WTC11 (cell line): Measurements from ENCODE around the gene NPTX1. TPM values are rescaled to one million over a fixed set of nuclear protein-coding genes. Genes with fewer than 3 reads are reported as not detected.

Experiments
- ATAC-seq: fragments of 200-7000 bp; cut with Tn5 transposase; 2 replicates; pipeline ENCODE4 v1.10.0; 2021; ENCODE audit warnings: mild to moderate bottlenecking, moderate library complexity
- CTCF ChIA-PET: fragments of 300-600 bp; sonication (Branson Sonifier 250); formaldehyde crosslinking; loops from one replicate; lab custom pipeline; 2021; ENCODE audit warnings: antibody characterized with exemption; lab: Charles Lee
- POLR2A ChIA-PET: fragments of 350-600 bp; sonication (Branson Sonifier 250); formaldehyde crosslinking; loops from one replicate; lab custom pipeline; 2021; ENCODE audit warnings: antibody characterized with exemption; lab: Charles Lee
- DNase-seq: peaks from one replicate; pipeline ENCODE4 v3.0.0; 2021; ENCODE audit warnings: low spot score
- H3K27ac Mint-ChIP-seq: 2 replicates; pipeline ENCODE4 v1.8.0; 2021; ENCODE audit warnings: mixed read lengths
- H3K27me3 Mint-ChIP-seq: 2 replicates; pipeline ENCODE4 v1.8.0; 2021; ENCODE audit warnings: low read depth, mild to moderate bottlenecking, moderate library complexity, mixed read lengths
- H3K36me3 Mint-ChIP-seq: 2 replicates; pipeline ENCODE4 v1.8.0; 2021; ENCODE audit warnings: mixed read lengths
- H3K4me1 Mint-ChIP-seq: 2 replicates; pipeline ENCODE4 v1.8.0; 2022; ENCODE audit warnings: mixed read lengths
- H3K4me3 Mint-ChIP-seq: 2 replicates; pipeline ENCODE4 v1.8.0; 2021; ENCODE audit warnings: mild to moderate bottlenecking, moderate library complexity, mixed read lengths
- H3K9me3 Mint-ChIP-seq: 2 replicates; pipeline ENCODE4 v1.8.0; 2021; ENCODE audit warnings: mixed read lengths
- ATF6 ChIP-seq: sonication (generic); formaldehyde crosslinking; IDR thresholded peaks from 2 replicates; pipeline ENCODE4 v1.8.1; 2023; ENCODE audit warnings: mild to moderate bottlenecking, missing genetic modification reagents
- CBFB ChIP-seq: sonication (generic); formaldehyde crosslinking; IDR thresholded peaks from 2 replicates; pipeline ENCODE4 v1.8.1; 2022; ENCODE audit warnings: mild to moderate bottlenecking, low read depth, missing genetic modification reagents
- CREM ChIP-seq: sonication (generic); formaldehyde crosslinking; IDR thresholded peaks from 2 replicates; pipeline ENCODE4 v1.8.1; 2022; ENCODE audit warnings: mild to moderate bottlenecking, missing genetic modification reagents, moderate library complexity
- E2F5 ChIP-seq: sonication (generic); formaldehyde crosslinking; IDR thresholded peaks from 2 replicates; pipeline ENCODE4 v1.8.1; 2022; ENCODE audit warnings: mild to moderate bottlenecking, moderate library complexity, missing genetic modification reagents
- ESRRA ChIP-seq: sonication (generic); formaldehyde crosslinking; IDR thresholded peaks from 2 replicates; pipeline ENCODE4 v1.8.1; 2022; ENCODE audit warnings: mild to moderate bottlenecking, missing genetic modification reagents, borderline replicate concordance
- ETV6 ChIP-seq: sonication (generic); formaldehyde crosslinking; IDR thresholded peaks from 2 replicates; pipeline ENCODE4 v1.8.1; 2022; ENCODE audit warnings: mild to moderate bottlenecking, missing genetic modification reagents
- GTF2I ChIP-seq: fragments of 250-450 bp; sonication (Bioruptor Pico); conservative IDR thresholded peaks from 2 replicates; pipeline ENCODE4 v1.4.0; 2021; ENCODE audit warnings: mild to moderate bottlenecking
- JUN ChIP-seq: sonication (generic); formaldehyde crosslinking; IDR thresholded peaks from 2 replicates; pipeline ENCODE4 v1.8.0; 2023; ENCODE audit warnings: mild to moderate bottlenecking, missing genetic modification reagents
- NFYB ChIP-seq: sonication (generic); formaldehyde crosslinking; conservative IDR thresholded peaks from 2 replicates; pipeline ENCODE4 v1.8.0; 2022; ENCODE audit warnings: low read depth, missing genetic modification reagents
- RORB ChIP-seq: fragments of 250-450 bp; sonication (Bioruptor Pico); IDR thresholded peaks from 2 replicates; pipeline ENCODE4 v1.9.0; 2021; ENCODE audit warnings: mild to moderate bottlenecking
- SMAD4 ChIP-seq: sonication (generic); formaldehyde crosslinking; IDR thresholded peaks from 2 replicates; pipeline ENCODE4 v1.8.0; 2022; ENCODE audit warnings: mild to moderate bottlenecking, missing genetic modification reagents
- ZBTB21 ChIP-seq: sonication (generic); formaldehyde crosslinking; IDR thresholded peaks from 2 replicates; pipeline ENCODE4 v1.8.1; 2023; ENCODE audit warnings: mild to moderate bottlenecking, missing genetic modification reagents, borderline replicate concordance
- ZNF219 ChIP-seq: sonication (generic); formaldehyde crosslinking; IDR thresholded peaks from 2 replicates; pipeline ENCODE4 v1.8.0; 2023; ENCODE audit warnings: missing genetic modification reagents, mild to moderate bottlenecking, borderline replicate concordance
- ZNF232 ChIP-seq: sonication (generic); formaldehyde crosslinking; IDR thresholded peaks from 2 replicates; pipeline ENCODE4 v1.8.0; 2022; ENCODE audit warnings: mild to moderate bottlenecking, missing genetic modification reagents
- ZNF317 ChIP-seq: sonication (generic); formaldehyde crosslinking; IDR thresholded peaks from 2 replicates; pipeline ENCODE4 v1.8.1; 2023; ENCODE audit warnings: low read depth, mild to moderate bottlenecking, moderate library complexity, missing genetic modification reagents, borderline replicate concordance
- ZNF423 ChIP-seq: fragments of 250-450 bp; sonication (Bioruptor Pico); IDR thresholded peaks from 2 replicates; pipeline ENCODE4 v2.1.2; 2022; ENCODE audit warnings: mild to moderate bottlenecking, moderate library complexity
- ZNF671 ChIP-seq: fragments of 250-450 bp; sonication (Bioruptor Pico); IDR thresholded peaks from 2 replicates; pipeline ENCODE4 v1.8.0; 2021; ENCODE audit warnings: mild to moderate bottlenecking
- total RNA-seq: library from RNA; stranded (reverse); gene quantifications from 3 replicates; pipeline ENCODE4 v1.2.3, GENCODE V29; 2021
- TF ChIP-seq, protein P1 (sequence below): sonication (generic); formaldehyde crosslinking; IDR thresholded peaks from 2 replicates; pipeline ENCODE4 v1.8.0; 2022; ENCODE audit warnings: mild to moderate bottlenecking, missing genetic modification reagents
- TF ChIP-seq, protein P2 (sequence below): sonication (generic); formaldehyde crosslinking; IDR thresholded peaks from 2 replicates; pipeline ENCODE4 v1.8.1; 2022; ENCODE audit warnings: missing genetic modification reagents, borderline replicate concordance
- TF ChIP-seq, protein P3 (sequence below): sonication (generic); formaldehyde crosslinking; IDR thresholded peaks from 2 replicates; pipeline ENCODE4 v1.8.0; 2023; ENCODE audit warnings: mild to moderate bottlenecking, missing genetic modification reagents
- TF ChIP-seq, protein P4 (sequence below): fragments of 250-450 bp; sonication (Bioruptor Pico); IDR thresholded peaks from 2 replicates; pipeline ENCODE4 v1.9.0; 2021; ENCODE audit warnings: mild to moderate bottlenecking

The NPTX1 gene
- total RNA-seq, 1 experiment from 2014 or later: 15.1 TPM

GRCh38 chr17:80446645-80447405 lies 29.6 kb downstream of the NPTX1 start (continued):
- TF ChIP-seq ATF6 (CRISPR knock-in tag) (no peak), CBFB (CRISPR knock-in tag) (no peak), CREM (CRISPR knock-in tag) (no peak), ZNF317 (CRISPR knock-in tag) (no peak), RORB (CRISPR knock-in tag) (no peak), E2F5 (no peak), ZNF232 (no peak), NFYB (CRISPR knock-in tag) (no peak), ZNF671 (CRISPR knock-in tag) (no peak)
- TF ChIP-seq, protein P1, sequence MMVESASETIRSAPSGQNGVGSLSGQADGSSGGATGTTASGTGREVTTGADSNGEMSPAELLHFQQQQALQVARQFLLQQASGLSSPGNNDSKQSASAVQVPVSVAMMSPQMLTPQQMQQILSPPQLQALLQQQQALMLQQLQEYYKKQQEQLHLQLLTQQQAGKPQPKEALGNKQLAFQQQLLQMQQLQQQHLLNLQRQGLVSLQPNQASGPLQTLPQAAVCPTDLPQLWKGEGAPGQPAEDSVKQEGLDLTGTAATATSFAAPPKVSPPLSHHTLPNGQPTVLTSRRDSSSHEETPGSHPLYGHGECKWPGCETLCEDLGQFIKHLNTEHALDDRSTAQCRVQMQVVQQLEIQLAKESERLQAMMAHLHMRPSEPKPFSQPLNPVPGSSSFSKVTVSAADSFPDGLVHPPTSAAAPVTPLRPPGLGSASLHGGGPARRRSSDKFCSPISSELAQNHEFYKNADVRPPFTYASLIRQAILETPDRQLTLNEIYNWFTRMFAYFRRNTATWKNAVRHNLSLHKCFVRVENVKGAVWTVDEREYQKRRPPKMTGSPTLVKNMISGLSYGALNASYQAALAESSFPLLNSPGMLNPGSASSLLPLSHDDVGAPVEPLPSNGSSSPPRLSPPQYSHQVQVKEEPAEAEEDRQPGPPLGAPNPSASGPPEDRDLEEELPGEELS (CRISPR knock-in tag): no peak
- TF ChIP-seq, all 79 proteins: peak for 0

- no peak overlapping the region for H3K27ac Mint-ChIP-seq
- no peak overlapping the region for H3K4me3 Mint-ChIP-seq
- peaks cover 8% of the 10 kb centered on the region for H3K27me3 Mint-ChIP-seq
- DNase-seq (no peak), ATAC-seq (no peak)
- H3K4me1 Mint-ChIP-seq: no peaks in the 10 kb centered on the region; the same call in 1 of the 2 replicates
- ChIA-PET POLR2A (no interaction called here), CTCF (no interaction called here)
- no peaks in the 10 kb centered on the region for H3K9me3 Mint-ChIP-seq
- no peaks in the 10 kb centered on the region for H3K36me3 Mint-ChIP-seq
- TF ChIP-seq JUN (CRISPR knock-in tag) (no peak), SMAD4 (CRISPR knock-in tag) (no peak), ETV6 (CRISPR knock-in tag) (no peak), ZBTB21 (CRISPR knock-in tag) (no peak), GTF2I (no peak), ZNF423 (CRISPR knock-in tag) (no peak), ATF6 (CRISPR knock-in tag) (no peak), ESRRA (CRISPR knock-in tag) (no peak), ZNF219 (CRISPR knock-in tag) (no peak)
- TF ChIP-seq, protein P2, sequence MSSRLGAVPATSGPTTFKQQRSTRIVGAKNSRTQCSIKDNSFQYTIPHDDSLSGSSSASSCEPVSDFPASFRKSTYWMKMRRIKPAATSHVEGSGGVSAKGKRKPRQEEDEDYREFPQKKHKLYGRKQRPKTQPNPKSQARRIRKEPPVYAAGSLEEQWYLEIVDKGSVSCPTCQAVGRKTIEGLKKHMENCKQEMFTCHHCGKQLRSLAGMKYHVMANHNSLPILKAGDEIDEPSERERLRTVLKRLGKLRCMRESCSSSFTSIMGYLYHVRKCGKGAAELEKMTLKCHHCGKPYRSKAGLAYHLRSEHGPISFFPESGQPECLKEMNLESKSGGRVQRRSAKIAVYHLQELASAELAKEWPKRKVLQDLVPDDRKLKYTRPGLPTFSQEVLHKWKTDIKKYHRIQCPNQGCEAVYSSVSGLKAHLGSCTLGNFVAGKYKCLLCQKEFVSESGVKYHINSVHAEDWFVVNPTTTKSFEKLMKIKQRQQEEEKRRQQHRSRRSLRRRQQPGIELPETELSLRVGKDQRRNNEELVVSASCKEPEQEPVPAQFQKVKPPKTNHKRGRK (CRISPR knock-in tag): no peak
- TF ChIP-seq, protein P3, sequence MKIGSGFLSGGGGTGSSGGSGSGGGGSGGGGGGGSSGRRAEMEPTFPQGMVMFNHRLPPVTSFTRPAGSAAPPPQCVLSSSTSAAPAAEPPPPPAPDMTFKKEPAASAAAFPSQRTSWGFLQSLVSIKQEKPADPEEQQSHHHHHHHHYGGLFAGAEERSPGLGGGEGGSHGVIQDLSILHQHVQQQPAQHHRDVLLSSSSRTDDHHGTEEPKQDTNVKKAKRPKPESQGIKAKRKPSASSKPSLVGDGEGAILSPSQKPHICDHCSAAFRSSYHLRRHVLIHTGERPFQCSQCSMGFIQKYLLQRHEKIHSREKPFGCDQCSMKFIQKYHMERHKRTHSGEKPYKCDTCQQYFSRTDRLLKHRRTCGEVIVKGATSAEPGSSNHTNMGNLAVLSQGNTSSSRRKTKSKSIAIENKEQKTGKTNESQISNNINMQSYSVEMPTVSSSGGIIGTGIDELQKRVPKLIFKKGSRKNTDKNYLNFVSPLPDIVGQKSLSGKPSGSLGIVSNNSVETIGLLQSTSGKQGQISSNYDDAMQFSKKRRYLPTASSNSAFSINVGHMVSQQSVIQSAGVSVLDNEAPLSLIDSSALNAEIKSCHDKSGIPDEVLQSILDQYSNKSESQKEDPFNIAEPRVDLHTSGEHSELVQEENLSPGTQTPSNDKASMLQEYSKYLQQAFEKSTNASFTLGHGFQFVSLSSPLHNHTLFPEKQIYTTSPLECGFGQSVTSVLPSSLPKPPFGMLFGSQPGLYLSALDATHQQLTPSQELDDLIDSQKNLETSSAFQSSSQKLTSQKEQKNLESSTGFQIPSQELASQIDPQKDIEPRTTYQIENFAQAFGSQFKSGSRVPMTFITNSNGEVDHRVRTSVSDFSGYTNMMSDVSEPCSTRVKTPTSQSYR (CRISPR knock-in tag): no peak
- TF ChIP-seq, protein P4, sequence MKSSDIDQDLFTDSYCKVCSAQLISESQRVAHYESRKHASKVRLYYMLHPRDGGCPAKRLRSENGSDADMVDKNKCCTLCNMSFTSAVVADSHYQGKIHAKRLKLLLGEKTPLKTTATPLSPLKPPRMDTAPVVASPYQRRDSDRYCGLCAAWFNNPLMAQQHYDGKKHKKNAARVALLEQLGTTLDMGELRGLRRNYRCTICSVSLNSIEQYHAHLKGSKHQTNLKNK (CRISPR knock-in tag): no peak
Observed at GRCh38 chr17:80445726-80446110, 30.7 kb downstream of the NPTX1 start.
